KOPT-K1 (cell line): ENCODE measurements around the gene DNAH12.
"Not testable (repeated sequence)": the region's sequence is repeated elsewhere in the genome, so short reads cannot be mapped to it uniquely, and the experiment has no call there.

Source experiments
- H3K27ac ChIP-seq: fragments of 200-600 bp; sonication (generic); 2 replicates; pipeline ENCODE4 v1.5.1; 2016; ENCODE audit warnings: antibody characterized with exemption, mild to moderate bottlenecking, low read depth, low read length; ENCODE audit not compliant: poor library complexity, severe bottlenecking
- H3K36me3 ChIP-seq: fragments of 200-600 bp; sonication (generic); 2 replicates; pipeline ENCODE4 v1.5.1; 2017; ENCODE audit warnings: antibody characterized with exemption, mild to moderate bottlenecking, low read length, moderate library complexity; ENCODE audit not compliant: insufficient read depth
- H3K9me3 ChIP-seq: fragments of 200-600 bp; sonication (generic); 2 replicates; pipeline ENCODE4 v1.5.1; 2017; ENCODE audit warnings: antibody characterized with exemption, low read length, mild to moderate bottlenecking; ENCODE audit not compliant: insufficient read depth, poor library complexity, severe bottlenecking

The DNAH12 gene

DNA sequence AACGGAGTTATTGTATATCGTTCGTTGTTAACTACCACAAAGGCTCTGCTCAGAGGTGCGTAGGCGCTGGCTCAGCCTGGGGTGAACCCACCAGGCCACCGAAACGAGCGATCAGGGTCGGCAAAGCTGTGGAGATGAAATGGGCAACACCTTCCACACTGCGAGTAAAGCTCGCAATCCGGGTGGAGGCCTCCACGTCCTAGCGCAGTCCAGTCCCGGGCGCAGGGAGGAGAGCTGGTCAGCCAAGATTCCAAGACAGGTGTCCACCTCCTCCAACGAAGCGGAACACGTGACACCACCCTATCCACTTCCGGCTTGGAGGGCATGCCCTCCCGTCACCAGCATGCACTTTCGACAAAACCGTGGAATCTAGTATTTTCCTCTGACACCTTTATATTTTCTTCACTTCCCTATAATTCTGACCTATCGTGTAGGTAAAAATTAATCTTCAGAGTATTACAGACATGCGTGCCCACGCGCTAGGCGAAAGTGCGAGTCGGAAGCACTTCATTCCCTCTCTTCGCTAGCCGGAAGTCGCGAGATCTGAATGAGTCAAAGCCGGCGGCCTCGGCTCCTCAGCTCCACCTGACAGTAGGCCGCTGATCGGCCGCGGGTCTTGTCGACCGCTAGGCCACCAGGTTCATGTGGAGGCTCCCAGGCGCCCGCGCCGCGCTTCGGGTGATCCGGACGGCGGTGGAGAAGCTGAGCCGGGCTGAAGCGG is 11.8 kb upstream of the DNAH12 start, which contains the start of gene PDE12:
PDE12 (plus strand) TSS at position 537 of the 721 bp plus-strand sequence; CDS start at position 643, 106 bp downstream.
- H3K36me3 ChIP-seq: peaks cover 35% of the 10 kb centered on the region
- H3K27ac ChIP-seq: peak within 1 kb of the TSS; percentile 87

DNA sequence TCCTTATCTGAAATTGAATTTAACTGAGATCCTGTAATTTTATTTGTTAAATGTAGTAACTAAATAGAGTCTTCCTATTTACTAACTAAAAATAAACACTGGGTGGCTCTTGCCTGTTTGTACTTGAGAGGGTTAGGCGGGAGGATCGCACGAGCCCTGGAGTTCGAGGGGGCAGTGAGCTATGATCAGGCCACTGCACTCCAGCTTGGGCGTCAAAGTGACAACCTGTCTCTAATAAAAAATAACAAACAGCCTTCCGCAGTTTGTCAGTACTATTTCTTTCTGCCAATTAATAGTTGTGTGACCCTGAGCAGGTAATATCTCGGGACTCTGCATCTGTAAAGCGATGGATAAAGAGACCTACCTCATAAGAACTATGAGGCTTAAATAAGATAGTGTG is 11.2 kb upstream of the DNAH12 start:
- Histone ChIP-seq H3K9me3 (no peaks in the 10 kb centered on the region), H3K36me3 (peaks cover 29% of the 10 kb centered on the region), H3K27ac (peak overlapping the region; percentile 87)

More for the DNA sequence above, 11.8 kb upstream of the DNAH12 start, which contains the start of gene PDE12:
- H3K9me3 ChIP-seq: no peaks in the 10 kb centered on the region

DNA sequence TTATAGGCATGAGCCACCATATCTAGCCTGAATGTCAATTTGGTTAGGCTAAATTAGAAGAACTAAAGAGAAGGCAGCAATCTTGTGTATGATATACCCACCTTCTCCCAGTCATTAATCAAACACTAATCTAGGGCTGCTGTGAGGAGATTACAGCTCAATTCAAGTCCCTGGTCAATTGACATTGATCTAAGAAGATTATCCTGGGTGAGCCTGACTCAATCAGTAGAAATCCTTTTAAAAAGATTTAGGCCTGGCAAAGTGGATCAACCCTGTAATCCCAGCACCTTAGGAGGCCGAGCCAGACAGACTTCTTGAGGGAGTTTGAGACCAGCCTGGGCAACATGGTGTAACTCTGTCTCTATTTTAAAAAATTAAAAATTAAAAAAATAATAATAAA is 2.5 kb upstream of the DNAH12 start:
- Histone ChIP-seq H3K27ac (no peak overlapping the region), H3K36me3 (no peaks in the 10 kb centered on the region), H3K9me3 (no peaks in the 10 kb centered on the region)

DNA sequence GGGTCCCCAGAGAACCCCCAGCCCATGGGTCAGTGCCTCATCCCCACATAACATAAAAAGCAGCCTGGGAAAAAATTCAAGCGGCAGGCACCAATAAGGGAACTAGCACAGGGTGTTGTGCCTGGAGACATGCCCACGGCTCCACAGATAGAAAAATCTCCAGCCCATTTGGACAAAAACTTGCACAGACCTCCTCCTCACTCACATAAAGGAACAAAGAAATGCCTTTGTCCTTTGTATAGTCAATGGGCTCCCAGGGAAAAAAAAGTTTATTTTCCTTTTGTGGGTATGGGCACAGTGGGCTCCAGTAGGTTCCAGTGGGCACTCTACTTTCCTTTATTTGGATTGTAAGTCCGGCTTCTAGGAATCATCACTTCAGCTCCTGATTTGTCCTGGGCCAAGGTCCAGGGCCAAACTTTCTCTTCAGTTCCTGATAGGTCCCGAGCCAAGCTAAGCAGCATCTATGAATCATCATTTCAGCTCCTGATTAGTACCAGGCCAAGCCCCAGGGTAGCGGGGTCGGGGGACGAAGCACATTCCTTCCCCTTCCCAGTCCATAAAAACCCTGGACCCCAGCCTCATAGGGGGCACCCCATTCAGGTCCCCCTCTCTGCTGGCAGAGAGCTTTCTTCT is 1.6 kb upstream of the DNAH12 start:
- H3K9me3 ChIP-seq: no peaks in the 10 kb centered on the region
- H3K36me3 ChIP-seq: no peaks in the 10 kb centered on the region
- H3K27ac ChIP-seq: no peak overlapping the region

DNA sequence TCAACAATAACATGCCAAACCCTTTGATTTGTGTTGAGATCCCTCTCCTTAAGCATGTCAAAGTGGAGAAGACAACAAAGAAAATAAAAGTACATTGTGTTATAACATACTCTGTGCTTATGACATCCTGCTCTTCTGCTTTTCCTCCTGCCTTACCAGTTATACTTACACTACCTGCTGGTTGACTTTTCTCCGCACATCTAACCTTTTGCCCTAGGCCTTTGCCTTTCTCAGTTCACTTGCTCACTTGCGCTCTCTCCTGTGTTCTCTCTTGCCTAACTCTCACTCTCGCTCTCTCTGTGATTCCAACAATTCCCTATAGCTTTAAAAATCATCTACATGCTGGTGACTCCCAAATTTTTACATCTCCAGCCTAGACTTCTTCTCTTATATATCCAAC is 5.7 kb downstream of the DNAH12 start:
- H3K36me3 ChIP-seq: no peaks in the 10 kb centered on the region
- H3K9me3 ChIP-seq: no peaks in the 10 kb centered on the region
- H3K27ac ChIP-seq: no peak overlapping the region

DNA sequence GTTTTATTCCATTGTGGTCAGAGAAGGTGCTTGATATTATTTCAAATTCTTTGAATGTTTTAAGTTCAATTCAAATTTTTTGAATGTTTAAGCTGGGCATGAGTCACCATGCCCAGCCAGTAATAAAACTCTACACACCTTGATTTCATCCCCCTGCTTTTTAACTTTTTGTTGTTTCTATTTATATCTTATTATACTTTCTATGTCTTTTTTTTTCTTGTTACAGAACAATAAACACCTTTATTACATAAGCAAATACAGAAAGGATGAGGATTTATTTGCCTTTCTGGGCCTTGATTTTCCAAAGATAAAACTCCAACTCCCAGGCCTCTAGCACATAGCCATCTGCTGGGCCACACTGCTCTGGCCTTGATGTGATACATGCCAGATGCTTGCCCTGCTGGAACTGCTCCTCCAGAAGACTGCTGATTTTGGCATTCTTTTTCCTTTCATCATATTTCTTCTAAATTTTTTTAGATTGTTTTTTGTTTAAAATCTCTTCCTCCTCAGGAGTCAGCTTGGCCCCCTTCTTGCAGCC is 14.0 kb downstream of the DNAH12 start:
- Histone ChIP-seq H3K9me3 (no peaks in the 10 kb centered on the region), H3K36me3 (no peaks in the 10 kb centered on the region), H3K27ac (no peak overlapping the region)

DNA sequence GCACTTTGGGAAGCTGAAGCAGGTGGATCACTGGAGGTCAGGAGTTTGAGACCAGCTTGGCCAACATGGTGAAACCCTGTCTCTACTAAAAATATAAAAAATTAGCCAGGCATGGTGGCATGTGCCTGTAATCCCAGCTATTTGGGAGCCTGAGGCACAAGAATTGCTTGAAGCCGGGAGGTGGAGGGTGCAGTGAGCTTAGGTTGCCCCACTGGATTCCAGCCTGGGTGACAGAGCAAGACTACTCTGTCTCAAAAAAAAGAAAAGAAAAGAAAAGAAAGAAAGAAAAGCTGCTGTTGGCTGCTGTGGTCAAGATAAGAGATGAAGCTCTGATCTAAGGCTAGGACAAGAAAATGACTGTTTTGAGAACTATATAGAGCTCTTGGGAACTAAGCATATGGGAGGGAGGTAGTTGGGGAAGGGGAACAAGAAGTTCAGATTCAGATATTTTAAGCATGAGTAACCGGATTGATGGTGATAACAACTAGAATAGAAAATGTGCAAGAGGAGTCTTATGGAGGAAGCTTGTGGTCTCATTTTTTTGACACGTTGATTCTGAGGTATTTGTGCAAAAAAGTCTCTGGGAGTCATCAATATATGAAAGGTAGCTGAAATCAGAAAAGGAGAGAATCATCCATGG is 25.7 kb downstream of the DNAH12 start:
- Histone ChIP-seq H3K9me3 (no peaks in the 10 kb centered on the region), H3K27ac (no peak overlapping the region), H3K36me3 (no peaks in the 10 kb centered on the region)

DNA sequence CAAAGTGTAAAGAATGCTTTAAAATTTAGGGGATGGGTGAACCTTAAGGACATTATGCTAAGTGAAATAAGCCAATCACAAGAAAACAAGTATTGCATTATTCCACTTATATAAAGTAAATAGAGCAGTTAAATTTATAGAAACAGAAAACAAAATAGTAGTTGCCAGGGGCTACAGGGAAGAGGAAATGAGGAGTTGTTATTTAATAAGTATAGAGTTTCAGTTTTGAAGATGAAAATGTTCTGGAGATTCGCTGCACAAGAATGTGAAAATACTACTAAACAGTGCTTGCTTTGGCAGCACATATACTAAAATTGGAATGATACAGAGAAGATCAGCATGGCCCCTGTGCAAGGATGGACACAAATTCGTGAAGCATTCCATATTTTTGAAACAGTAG is 32.0 kb downstream of the DNAH12 start:
- Histone ChIP-seq H3K36me3 (no peaks in the 10 kb centered on the region), H3K9me3 (no peaks in the 10 kb centered on the region), H3K27ac (no peak overlapping the region)

DNA sequence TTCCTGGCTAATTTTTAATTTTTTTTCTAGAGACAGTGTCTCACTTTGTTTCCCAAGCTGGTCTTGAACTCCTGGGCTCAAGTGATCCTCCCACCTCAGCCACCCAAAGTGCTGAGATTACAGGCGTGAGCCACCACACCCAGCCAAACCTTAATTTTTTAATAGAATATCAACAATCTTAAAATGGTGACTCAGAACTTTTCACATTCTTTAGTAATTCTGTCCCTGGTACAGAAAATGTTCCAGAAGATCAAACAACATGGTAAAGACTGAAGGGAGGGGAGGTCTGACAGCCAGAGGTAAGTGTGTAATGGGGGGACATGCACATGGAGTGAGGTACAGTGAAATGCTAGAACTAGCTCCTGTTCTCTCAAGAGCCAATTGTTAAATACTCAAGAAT is 38.2 kb downstream of the DNAH12 start:
- H3K36me3 ChIP-seq: no peaks in the 10 kb centered on the region
- no peaks in the 10 kb centered on the region for H3K9me3 ChIP-seq
- no peak overlapping the region for H3K27ac ChIP-seq

DNA sequence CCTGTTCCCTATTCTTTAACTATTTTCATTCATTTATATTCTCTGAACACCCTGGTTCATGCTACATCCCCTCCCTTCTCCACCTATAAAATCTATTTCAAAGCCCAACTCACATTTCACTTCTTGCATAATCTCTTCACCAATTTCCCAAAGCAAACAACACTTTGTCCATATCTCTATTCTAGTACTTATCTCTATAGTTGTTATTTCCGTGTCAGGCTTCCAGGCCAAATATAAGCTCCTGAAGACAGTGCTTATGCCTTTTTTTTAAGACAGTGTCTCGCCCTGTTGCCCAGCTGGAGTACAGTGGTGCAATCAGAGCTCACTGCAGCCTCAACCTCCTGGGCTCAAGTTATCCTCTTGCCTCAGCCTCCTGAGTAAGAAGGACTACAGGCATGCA is 43.6 kb downstream of the DNAH12 start:
- Histone ChIP-seq H3K9me3 (no peaks in the 10 kb centered on the region), H3K36me3 (no peaks in the 10 kb centered on the region), H3K27ac (no peak overlapping the region)

DNA sequence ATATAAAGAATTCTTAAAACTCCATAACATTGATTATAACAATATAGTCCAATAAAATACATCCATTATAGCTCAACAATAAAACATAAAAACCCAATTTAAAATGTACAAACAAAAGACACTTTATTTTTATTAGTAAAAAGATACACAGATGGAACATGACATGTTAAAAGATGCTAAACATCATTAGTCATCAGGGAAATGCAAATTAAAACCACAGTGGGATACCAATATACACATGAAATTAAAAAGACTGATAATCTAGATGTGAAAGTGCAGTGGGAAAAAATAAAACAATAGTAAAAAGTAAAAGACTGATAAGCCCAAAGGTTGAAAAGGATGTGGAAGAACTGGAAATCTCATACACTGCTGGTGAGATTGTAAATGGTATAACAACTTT is 46.2 kb downstream of the DNAH12 start:
- Histone ChIP-seq H3K9me3 (no peaks in the 10 kb centered on the region), H3K27ac (no peak overlapping the region), H3K36me3 (no peaks in the 10 kb centered on the region)

DNA sequence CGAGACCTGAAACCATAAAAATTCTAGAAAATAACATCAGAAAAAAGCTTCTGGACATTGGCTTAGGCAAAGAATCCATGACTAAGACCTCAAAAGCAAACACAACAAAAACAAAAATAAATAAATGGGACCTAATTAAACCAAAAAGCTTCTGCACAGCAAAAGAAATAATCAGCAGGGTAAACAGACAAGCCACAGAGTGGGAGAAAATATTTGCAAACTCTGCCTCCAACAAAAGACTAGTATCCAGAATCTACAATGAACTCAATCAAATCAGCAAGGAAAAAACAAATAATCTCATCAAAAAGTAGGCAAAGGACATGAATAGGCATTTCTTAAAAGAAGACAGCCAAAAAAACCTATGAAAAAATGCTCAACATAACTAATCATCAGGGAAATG is 59.6 kb downstream of the DNAH12 start:
- Histone ChIP-seq H3K27ac (no peak overlapping the region), H3K36me3 (no peaks in the 10 kb centered on the region), H3K9me3 (no peaks in the 10 kb centered on the region)

DNA sequence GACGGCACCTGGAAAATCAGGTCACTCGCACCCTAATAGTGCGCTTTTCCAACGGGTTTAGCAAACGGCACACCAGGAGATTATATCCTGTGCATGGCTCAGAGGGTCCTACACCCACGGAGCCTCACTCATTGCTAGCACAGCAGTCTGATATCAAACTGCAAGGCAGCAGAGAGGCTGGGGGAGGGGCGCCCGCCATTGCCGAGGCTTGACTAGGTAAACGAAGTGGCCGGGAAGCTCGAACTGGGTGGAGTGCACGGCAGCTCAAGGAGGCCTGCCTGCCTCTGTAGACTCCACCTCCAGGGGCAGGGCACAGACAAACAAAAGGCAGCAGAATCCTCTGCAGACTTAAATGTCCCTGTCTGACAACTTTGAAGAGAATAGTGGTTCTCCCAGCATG is 67.0 kb downstream of the DNAH12 start:
- not testable (repeated sequence) for H3K36me3 ChIP-seq, H3K27ac ChIP-seq, H3K9me3 ChIP-seq

DNA sequence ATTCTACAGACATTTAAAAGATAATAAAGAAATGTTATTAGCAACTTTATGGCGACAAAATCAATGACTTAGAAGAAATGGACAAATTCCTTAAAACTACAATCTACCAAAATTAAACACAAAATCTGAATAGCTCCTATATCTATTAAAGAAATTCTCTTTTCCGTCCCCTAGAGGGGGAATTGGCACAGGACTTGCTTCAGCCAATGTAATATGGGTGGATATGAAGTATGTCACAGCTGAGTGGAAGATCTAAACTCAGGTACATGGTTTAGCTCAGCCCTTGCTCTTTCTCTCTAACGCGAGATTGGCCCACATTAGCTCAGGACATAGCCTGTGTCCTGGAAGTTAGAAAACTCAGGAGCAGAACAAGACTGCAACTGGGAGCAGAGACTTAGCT is 79.3 kb downstream of the DNAH12 start:
- H3K9me3 ChIP-seq: no peaks in the 10 kb centered on the region
- H3K27ac ChIP-seq: no peak overlapping the region
- H3K36me3 ChIP-seq: no peaks in the 10 kb centered on the region

DNA sequence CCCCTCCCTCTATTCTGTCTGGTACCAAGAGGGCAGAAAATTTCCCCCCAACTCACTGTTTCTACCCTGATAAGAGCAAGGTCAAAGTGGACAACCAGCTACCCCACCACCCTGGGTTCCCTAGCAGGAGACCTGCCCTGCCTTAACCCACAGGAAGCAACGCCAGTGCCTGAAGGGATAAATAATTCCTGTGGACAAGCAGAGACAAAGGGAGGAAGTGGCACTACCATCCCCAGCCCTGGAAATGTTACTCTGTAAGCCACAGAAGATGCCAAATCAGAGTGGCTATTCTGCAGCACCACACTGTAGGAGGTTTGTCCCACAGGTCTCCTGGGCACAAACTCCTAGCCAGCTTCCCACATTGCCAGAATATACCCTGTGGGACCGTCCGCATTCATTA is 80.1 kb downstream of the DNAH12 start:
- no peaks in the 10 kb centered on the region for H3K9me3 ChIP-seq
- H3K27ac ChIP-seq: no peak overlapping the region
- H3K36me3 ChIP-seq: no peaks in the 10 kb centered on the region
